HL-60 (cell line): ENCODE results near the gene SPATA31E1.
"Not testable (repeated sequence)": the region's sequence is repeated elsewhere in the genome, so short reads cannot be mapped to it uniquely, and the experiment has no call there.

ENCODE experiments used
- DNase-seq, 2 experiments: peaks; one replicate each; pipeline ENCODE4 v3.0.0-alpha.2; 2010 to 2020; ENCODE audit warnings: low read depth in 1 of 2, low spot score in 1 of 2
- H3K27ac ChIP-seq: fragments of 250-450 bp; sonication (Bioruptor Pico); replicated peaks from 2 replicates; pipeline ENCODE4 v1.5.1; 2020; ENCODE audit warnings: mild to moderate bottlenecking, moderate library complexity
- H3K27me3 ChIP-seq: fragments of 250-450 bp; sonication (Bioruptor Pico); 2 replicates; pipeline ENCODE4 v1.5.1; 2021; ENCODE audit warnings: mild to moderate bottlenecking, moderate library complexity; ENCODE audit not compliant: insufficient read depth, poor library complexity, severe bottlenecking
- H3K4me3 ChIP-seq: replicated peaks from 2 replicates; pipeline ENCODE4 v1.5.1; 2011; ENCODE audit warnings: mild to moderate bottlenecking, control low read depth, low read length; ENCODE audit not compliant: insufficient read depth
- CTCF ChIP-seq: IDR thresholded peaks from one replicate; pipeline ENCODE4 v1.5.1; 2011; ENCODE audit warnings: low read length, control low read depth, inconsistent platforms; ENCODE audit not compliant: insufficient read depth
- GABPA ChIP-seq: IDR thresholded peaks from 2 replicates; pipeline ENCODE4 v1.6.1; 2012; ENCODE audit warnings: low read depth
- POLR2AphosphoS5 ChIP-seq: IDR thresholded peaks from 2 replicates; pipeline ENCODE4 v1.6.1; 2012; ENCODE audit warnings: low read depth
- SPI1 ChIP-seq: IDR thresholded peaks from 2 replicates; pipeline ENCODE4 v1.6.1; 2012; ENCODE audit warnings: low read depth, mild to moderate bottlenecking, borderline replicate concordance
- TF ChIP-seq, protein P1 (sequence below): IDR thresholded peaks from 2 replicates; pipeline ENCODE4 v1.6.1; 2012; ENCODE audit warnings: low read depth; ENCODE audit not compliant: insufficient replicate concordance

Gene SPATA31E1

GRCh38 chr9:87850391-87850790 lies 32.3 kb upstream of the SPATA31E1 start:
- DNase-seq = no peak
- TF ChIP-seq CTCF (no peak), POLR2AphosphoS5 (no peak), GABPA (no peak)

GRCh38 chr9:87851186-87851585 lies 31.5 kb upstream of the SPATA31E1 start:
- not testable (repeated sequence) for H3K27ac ChIP-seq, DNase-seq, H3K4me3 ChIP-seq, H3K27me3 ChIP-seq

More at GRCh38 chr9:87850391-87850790, 32.3 kb upstream of the SPATA31E1 start:
- H3K27me3 ChIP-seq = no peaks in the 10 kb centered on the region
- H3K27ac ChIP-seq = no peak overlapping the region
- H3K4me3 ChIP-seq = no peak overlapping the region

- no peak overlapping the region for H3K27ac ChIP-seq
- TF ChIP-seq, protein P1, sequence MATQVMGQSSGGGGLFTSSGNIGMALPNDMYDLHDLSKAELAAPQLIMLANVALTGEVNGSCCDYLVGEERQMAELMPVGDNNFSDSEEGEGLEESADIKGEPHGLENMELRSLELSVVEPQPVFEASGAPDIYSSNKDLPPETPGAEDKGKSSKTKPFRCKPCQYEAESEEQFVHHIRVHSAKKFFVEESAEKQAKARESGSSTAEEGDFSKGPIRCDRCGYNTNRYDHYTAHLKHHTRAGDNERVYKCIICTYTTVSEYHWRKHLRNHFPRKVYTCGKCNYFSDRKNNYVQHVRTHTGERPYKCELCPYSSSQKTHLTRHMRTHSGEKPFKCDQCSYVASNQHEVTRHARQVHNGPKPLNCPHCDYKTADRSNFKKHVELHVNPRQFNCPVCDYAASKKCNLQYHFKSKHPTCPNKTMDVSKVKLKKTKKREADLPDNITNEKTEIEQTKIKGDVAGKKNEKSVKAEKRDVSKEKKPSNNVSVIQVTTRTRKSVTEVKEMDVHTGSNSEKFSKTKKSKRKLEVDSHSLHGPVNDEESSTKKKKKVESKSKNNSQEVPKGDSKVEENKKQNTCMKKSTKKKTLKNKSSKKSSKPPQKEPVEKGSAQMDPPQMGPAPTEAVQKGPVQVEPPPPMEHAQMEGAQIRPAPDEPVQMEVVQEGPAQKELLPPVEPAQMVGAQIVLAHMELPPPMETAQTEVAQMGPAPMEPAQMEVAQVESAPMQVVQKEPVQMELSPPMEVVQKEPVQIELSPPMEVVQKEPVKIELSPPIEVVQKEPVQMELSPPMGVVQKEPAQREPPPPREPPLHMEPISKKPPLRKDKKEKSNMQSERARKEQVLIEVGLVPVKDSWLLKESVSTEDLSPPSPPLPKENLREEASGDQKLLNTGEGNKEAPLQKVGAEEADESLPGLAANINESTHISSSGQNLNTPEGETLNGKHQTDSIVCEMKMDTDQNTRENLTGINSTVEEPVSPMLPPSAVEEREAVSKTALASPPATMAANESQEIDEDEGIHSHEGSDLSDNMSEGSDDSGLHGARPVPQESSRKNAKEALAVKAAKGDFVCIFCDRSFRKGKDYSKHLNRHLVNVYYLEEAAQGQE = no peak
- TF ChIP-seq CTCF (no peak), GABPA (no peak)
Measured at GRCh38 chr9:87853302-87853701, 29.4 kb upstream of the SPATA31E1 start.

DNA sequence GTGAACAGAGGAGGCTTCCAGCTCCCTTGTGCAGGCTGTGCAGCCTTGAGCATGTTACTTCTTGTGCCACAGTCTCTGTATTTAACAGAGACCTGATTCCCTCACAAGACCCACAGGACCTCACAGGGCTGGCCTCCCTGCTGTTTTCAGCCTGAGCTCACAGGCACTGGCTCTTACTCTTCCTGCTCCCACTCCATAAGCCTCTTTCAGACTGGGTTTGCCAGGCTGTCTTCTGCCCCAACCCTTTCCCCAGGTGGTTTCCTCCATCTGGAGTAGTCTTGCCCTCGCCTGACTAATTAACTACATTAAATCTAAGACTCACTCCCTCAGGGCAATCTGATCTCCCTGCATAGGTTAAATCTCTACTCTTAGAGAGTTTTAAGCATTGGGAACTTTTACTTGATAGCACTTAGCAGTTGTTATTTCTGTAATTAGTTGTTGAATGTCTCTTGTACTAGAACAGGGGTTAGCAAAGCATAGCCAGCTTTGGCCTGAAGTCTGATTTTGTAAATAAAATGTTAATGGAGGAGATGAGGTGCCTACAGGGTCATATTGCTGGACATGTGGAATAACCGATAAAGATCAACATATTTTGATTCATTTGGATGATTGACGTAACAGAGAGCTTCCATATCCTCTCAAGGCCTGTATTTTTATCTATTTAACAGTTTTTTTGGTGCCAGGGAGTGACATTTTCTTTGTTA lies 28.6 kb upstream of the SPATA31E1 start:
- no peak for TF ChIP-seq GABPA
- TF ChIP-seq CTCF = no peak
- TF ChIP-seq SPI1 = no peak
- Histone ChIP-seq H3K27me3 (no peaks in the 10 kb centered on the region), H3K27ac (no peak overlapping the region), H3K4me3 (no peak overlapping the region)
- DNase-seq = no peak

More at GRCh38 chr9:87853302-87853701, 29.4 kb upstream of the SPATA31E1 start:
- H3K4me3 ChIP-seq = no peak overlapping the region
- no peak for DNase-seq
- no peaks in the 10 kb centered on the region for H3K27me3 ChIP-seq

DNA sequence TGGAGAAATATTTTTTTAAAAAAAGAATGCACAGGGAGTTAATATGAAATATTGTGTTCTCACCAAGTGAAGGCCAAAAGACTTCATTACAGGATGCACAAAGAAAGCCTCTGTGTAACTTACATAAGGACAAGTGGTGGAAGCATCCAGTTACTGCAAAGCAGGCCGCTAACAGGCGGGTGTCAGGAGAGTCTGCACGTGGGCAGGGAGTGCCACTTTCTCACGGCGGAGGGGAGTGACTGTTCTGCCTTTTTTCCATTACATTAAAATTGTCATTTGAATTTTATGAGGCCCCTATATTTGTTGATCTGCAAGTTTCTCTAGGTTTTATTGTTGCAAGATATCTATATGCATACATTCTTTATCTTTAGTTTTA lies 28.1 kb upstream of the SPATA31E1 start:
- Histone ChIP-seq H3K4me3 (no peak overlapping the region), H3K27me3 (no peaks in the 10 kb centered on the region), H3K27ac (no peak overlapping the region)
- no peak for DNase-seq
- TF ChIP-seq GABPA (no peak), POLR2AphosphoS5 (no peak), SPI1 (no peak), CTCF (no peak)
- TF ChIP-seq, protein P1 = no peak
